ENCODE data around the gene IST1.
"Not testable (repeated sequence)": the region's sequence is repeated elsewhere in the genome, so short reads cannot be mapped to it uniquely, and the experiment has no call there.

IST1 gene

GRCh38 chr16:71880176-71880575 lies 15.2 kb upstream of the IST1 start:
- in situ Hi-C loops (cut with HindIII; ENCODE audit: low sequenced_read_pairs) = no loop called here

DNA sequence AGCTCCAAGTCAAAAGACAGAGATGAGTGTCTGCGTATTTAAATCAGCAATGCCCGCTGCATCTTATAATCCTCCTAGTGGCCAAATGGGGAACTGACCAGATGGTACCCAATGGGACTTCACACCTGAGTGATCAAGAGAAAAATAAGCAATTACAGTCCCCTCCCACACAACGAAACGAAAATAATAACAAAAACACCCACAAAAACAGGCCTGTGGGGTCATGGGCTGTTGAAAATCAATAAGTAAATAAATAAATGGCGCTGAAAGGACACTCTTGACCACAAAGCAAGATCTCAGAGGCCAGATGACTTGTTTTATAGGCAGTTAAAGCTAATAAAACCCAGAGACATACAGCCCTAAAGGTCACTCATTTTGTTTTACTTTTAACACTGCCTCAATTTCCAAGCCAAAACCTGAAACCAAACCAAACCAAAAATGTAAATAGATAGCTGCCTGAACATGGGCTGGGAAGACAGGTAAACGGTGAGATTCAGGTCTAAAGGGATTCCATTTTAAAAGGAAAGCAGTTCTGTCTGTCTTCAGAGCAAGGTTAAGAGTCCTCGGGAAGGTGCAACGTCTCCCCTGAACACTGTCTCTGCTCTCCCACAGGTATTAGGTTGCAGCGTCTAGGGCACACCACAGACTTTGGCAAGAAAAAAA lies 12.7 kb upstream of the IST1 start:
- in situ Hi-C loops (cut with HindIII; ENCODE audit: low sequenced_read_pairs) = no loop called here

DNA sequence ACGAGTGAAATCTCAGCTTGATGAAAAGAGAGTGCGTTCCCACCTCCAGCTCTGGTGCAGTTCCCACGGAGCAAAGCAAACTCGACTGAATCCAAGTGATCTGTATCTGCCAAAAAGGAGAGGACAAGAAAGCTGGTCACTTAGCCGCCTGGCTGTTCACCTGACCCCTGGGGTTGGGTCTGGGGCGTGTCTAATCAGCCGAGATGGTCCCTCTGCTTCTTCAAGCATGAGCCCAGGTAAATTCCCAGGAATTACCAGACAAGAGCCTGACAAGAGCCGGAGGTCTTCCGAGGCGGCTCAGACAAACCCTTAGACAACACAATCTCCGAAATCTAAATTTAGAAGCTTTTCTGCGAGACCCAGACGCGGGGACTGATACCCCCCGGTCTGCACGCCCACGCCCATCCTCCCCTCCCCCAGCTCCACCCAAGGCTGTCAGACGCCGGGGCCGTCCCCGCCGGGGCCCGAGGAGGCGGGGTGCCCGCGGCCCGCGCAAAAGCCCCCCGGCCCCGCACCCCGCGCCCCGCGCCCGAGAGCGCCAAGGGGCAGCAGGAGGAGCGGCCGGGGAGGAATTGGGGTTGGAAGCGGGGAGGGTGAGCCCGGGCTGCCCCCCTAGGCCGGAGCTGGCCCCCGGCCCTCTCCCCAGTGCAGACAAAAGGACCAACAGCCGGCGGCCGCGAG lies 12.0 kb upstream of the IST1 start:
- in situ Hi-C loops (cut with HindIII; ENCODE audit: low sequenced_read_pairs) = no loop called here

DNA sequence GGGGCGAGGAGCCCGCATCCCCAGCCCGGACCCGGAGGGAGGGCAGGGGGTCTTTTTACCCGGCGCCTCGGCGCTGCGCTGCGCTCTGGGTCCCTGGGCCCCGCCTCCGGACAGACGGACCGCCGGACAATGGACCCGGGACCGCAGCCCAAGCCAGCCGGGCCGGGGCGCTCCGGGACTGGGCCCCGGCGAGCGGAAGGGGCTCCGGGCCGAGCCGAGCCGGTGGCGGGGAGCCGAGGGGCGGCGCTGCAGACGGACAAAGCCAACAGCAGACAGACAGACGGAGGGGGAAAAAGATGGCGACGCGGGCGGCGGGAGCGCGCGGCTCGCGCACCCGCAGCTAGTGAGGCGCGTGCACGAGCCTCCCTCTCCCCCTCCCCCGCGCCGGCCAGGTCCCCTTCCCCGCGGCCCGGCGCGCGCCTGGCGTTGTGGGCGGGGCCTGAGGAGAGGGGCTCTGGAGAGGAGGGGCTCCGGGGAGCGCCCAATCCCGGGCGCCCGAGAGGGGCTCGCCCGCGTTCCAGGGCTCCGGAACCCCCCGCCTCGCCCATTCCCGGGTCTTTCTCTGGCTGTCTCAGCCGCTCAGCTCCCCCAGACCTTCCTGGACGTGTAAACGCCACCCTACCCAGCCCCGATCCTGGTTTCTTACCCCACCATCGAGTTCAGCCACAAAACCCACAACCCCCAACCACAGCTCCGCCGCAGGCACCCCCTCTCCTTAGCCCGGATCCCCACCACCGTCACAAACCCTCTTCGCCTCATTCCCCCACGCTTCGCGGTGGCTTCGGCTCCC lies 11.3 kb upstream of the IST1 start, which contains the start of gene ZNF821:
Gene ZNF821, minus strand, starts transcription at position 334 of the 790 bp plus-strand sequence. CDS start 4,236 bp downstream, outside the sequence.
- in situ Hi-C loops (cut with HindIII; ENCODE audit: low sequenced_read_pairs) = no loop called here

DNA sequence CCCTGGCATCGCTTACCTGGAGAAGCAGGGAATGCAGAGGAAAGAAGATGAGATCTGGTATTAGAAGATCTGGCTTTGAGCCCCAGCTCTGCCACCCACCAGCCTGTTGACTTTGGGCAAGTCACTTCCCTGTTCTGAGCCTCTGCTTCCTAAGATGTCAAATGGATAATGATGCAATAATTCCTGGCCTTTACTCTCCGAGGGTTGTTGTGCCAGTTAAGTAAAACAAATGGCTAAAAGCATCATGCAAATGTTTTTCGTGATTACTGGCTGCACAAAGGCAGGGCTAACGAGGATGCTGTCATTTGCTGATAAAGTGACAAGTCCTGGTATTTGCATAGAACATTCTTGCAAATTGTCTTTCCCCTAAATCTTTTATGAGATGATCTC lies 10.1 kb upstream of the IST1 start:
- in situ Hi-C loops (cut with HindIII; ENCODE audit: low sequenced_read_pairs) = no loop called here

GRCh38 chr16:71889147-71889546 lies 6.2 kb upstream of the IST1 start:
- in situ Hi-C loops (cut with HindIII; ENCODE audit: low sequenced_read_pairs) = no loop called here

GRCh38 chr16:71893888-71894228 lies 1.5 kb upstream of the IST1 start:
- in situ Hi-C loops (cut with HindIII; ENCODE audit: low sequenced_read_pairs) = no loop called here

GRCh38 chr16:71894229-71894920 lies 956 bp upstream of the IST1 start:
- in situ Hi-C loops (cut with HindIII; ENCODE audit: low sequenced_read_pairs) = no loop called here

GRCh38 chr16:71895679-71896365 lies 491 bp downstream of the IST1 start:
- in situ Hi-C loops (cut with HindIII; ENCODE audit: low sequenced_read_pairs) = no loop called here

GRCh38 chr16:71896764-71897368 lies 1.5 kb downstream of the IST1 start:
- in situ Hi-C loops (cut with HindIII; ENCODE audit: low sequenced_read_pairs) = no loop called here

DNA sequence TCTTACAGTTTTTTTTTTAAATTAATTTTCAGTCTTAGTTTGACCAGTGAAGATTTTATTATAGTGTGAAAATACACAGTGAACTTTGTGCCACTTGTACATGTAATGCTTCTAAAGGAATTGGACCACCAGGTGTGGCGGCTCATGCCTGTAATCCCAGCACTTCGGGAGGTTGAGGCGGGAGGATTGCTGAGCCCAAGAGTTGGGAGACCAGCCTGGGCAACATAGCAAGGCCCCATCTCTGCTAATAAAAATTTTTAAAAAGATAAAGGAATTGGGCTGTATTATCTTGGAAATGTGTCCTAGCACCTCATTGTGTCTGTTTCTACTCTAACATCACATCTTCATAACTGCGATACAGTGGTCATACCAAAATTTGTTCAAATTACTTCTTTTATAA lies 3.8 kb downstream of the IST1 start:
- in situ Hi-C loops (cut with HindIII; ENCODE audit: low sequenced_read_pairs) = no loop called here

DNA sequence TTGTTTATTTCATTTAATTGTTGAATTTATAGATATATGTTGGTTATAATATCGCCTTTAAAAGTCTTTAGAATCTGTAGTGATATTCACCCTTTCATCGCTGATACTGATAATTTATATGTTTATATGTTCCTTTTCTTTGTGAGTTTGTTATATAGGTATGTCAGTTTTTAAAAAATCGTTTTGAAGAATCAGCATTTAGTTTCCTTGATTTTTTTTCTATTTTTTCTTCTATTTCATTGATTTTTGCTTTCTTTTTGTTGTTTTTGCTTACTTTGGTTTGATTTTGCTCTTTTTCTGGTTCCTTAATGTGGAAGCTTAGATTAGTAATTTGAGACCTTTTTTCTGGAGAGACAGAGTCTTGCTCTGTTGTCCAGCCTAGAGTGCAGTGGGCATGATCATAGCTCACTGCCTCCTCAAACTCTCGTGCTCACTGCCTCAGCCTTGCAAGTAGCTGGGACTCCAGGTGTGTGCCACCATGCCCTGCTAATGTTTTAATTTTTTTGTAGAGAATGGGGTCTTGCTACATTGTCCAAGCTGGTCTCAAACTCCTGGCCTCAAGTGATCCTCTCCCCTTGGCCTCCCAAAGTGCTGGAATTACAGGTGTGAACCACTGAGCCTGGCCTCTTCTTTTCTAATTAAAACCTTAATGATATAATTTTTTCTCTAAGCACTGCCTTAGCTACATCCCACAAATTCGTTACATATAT lies 7.5 kb downstream of the IST1 start:
- in situ Hi-C loops (cut with HindIII; ENCODE audit: low sequenced_read_pairs) = no loop called here

DNA sequence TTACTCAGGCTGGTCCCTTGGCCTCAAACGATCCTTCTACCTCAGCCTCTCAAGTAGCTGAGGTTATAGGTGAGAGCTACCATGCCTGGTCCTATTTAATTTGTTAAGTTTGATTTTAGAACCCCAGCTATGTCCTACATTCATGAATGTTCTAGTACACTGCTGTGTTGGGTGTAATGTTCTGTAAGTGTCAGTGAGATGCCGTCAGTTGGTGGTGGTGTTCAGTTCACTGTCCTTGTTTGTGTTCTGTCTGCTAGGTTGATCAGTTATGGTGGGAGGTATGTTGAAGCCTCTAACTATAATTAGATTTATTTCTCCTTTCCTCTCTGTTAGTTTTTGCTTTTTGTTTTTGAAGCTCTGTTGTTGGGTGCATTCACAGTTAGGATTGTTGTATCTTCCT lies 8.3 kb downstream of the IST1 start:
- in situ Hi-C loops (cut with HindIII; ENCODE audit: low sequenced_read_pairs) = no loop called here

DNA sequence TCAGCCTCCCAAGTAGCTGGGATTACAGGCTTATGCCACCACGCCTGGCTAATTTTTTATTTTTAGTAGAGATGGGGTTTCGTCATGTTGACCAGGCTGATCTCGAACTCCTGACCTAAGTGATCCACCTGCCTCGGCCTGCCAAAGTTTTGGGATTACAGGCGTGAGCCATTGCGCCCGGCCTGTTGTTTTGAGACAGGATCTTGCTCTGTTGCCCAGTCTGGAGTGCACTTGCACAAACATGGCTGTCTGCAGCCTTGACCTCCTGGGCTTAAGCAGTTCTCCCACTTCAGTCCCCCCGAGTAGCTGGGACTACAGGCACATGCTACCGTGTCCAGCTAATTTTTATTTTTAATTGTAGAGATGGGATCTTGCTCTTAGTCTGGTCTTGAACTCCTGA lies 8.9 kb downstream of the IST1 start:
- in situ Hi-C loops (cut with HindIII; ENCODE audit: low sequenced_read_pairs) = no loop called here

- in situ Hi-C loops (cut with HindIII; ENCODE audit: low sequenced_read_pairs) = not testable (repeated sequence)
These were observed 10.4 kb downstream of the IST1 start for GRCh38 chr16:71905765-71906164.

GRCh38 chr16:71911121-71911520 lies 15.8 kb downstream of the IST1 start:
- in situ Hi-C loops (cut with HindIII; ENCODE audit: low sequenced_read_pairs) = no loop called here

DNA sequence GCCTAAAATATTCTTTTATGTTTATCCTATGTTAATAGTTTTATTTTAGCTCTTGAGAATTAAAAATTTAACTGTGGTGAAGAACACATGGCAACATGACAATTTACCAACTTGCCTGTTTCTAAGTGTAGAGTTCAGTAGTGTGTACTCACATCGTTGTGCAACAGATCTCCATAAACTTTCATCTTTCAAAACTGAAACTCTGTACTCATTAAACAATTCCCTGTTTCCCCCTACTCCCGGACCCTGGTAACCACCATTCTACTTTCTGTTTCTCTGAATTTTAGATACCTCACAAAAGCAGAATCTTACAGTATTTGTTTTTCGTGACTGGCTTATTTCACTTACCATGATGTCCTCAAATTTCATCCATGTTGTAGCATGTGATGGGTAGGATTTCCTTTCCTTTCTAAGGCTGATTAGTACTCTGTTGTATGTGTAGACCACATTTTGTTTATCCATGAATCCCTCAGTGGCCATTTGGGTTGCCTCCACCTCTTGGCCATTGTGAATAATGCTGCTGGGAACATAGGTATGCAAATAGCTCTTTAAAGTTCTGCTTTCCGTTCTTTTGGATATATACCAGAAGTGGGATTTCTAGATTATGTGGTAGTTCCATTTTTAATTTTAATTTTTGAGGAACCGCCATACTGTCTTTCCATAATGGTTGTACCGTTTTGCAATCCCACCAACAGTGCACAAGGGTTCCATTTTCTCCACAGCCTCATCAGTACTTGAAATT lies 17.4 kb downstream of the IST1 start:
- in situ Hi-C loops (cut with HindIII; ENCODE audit: low sequenced_read_pairs) = no loop called here

DNA sequence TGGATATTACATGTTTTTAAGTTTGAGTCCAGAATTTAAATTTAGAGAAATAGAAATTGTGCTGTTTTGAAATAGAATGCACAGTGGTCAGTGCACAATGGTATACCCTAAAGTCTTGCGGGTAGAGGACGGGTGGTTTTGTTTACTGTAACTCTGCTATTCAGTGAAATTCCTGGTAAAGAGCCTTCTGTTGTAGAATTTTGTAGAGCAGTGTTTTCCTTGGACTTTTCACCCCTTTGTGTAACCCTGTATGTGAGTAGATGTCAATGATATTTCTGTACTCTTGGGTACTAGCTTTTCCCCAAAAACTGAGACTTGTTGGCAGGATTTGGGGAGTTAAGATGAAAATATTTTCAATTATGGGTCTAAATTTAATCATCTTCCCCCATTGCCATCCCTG lies 19.5 kb downstream of the IST1 start:
- in situ Hi-C loops (cut with HindIII; ENCODE audit: low sequenced_read_pairs) = no loop called here

GRCh38 chr16:71915350-71915749 lies 20.0 kb downstream of the IST1 start:
- in situ Hi-C loops (cut with HindIII; ENCODE audit: low sequenced_read_pairs) = no loop called here

Data from endothelial cell of hepatic sinusoid (primary cell).